BE2C (cell line): ENCODE data around the gene TMEM269.
A peak's percentile ranks its signal among the peaks of the same experiment; 100 is the strongest.

ENCODE experiments used
- DNase-seq: peaks from one replicate; pipeline ENCODE4 v3.0.0-alpha.2; 2020
- H3K27me3 ChIP-seq: fragments of 250-450 bp; sonication (Bioruptor Pico); 2 replicates; pipeline ENCODE4 v1.5.1; 2020; ENCODE audit warnings: mild to moderate bottlenecking
- H3K36me3 ChIP-seq: fragments of 250-450 bp; sonication (Bioruptor Pico); 2 replicates; pipeline ENCODE4 v1.5.1; 2020; ENCODE audit warnings: mild to moderate bottlenecking
- H3K4me1 ChIP-seq: fragments of 250-450 bp; sonication (Bioruptor Pico); 2 replicates; pipeline ENCODE4 v1.5.1; 2020
- H3K4me3 ChIP-seq: 2 replicates; pipeline ENCODE4 v1.5.1; 2011; ENCODE audit warnings: low read depth, low read length
- H3K9me3 ChIP-seq: fragments of 250-450 bp; sonication (Bioruptor Pico); 2 replicates; pipeline ENCODE4 v1.5.1; 2020
- TF ChIP-seq, protein P1 (sequence below): IDR thresholded peaks from 2 replicates; pipeline ENCODE4 v1.5.1; 2012; ENCODE audit warnings: mild to moderate bottlenecking, low read depth, low read length

The TMEM269 gene

DNA sequence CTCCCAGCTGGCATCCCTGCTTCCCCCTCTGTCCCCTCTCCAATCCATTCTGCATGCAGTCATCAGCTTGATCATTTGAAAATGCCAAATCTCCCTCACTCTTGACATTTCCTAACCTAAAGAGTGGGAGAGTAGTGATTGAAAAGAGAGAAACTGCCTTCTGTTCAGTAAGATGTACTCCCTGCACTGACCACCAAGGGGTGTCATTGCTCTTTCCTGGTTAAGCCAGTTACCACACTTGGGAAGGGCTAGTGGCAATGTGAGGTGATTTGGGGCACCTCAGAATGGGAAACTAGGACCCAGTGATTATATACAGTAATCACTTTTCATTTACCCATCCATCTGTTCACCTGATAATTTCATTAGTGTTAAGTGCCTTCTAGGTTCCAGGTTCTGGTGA is 6.9 kb upstream of the TMEM269 start:
- 0 out of 2 replicates have a peak, but pooled peaks cover 3% of the 10 kb centered on the region for H3K36me3 ChIP-seq

DNA sequence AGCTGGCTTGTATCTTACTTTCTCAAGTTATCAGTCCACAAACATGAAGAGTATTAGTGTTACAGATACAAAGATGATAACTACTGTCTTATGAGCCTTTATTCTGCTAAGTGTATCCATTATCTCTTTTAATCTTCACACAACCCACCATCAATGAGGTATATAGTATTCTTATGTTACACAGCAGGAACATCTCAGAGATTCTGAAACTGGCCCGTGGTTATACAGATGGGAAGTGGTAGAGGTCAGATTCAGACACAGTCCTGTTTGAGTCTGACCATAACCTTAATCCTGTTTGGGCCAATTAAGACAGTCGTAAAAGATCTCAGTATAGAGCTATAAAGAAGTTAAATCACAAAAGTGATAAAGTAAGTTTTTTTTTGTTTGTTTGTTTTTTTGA is 5.1 kb upstream of the TMEM269 start:
- H3K4me1 ChIP-seq: no peaks in the 10 kb centered on the region

More for the DNA sequence above, 6.9 kb upstream of the TMEM269 start:
- Histone ChIP-seq H3K4me3 (no peak overlapping the region), H3K4me1 (no peaks in the 10 kb centered on the region), H3K9me3 (no peaks in the 10 kb centered on the region), H3K27me3 (no peaks in the 10 kb centered on the region)
- TF ChIP-seq, protein P1, sequence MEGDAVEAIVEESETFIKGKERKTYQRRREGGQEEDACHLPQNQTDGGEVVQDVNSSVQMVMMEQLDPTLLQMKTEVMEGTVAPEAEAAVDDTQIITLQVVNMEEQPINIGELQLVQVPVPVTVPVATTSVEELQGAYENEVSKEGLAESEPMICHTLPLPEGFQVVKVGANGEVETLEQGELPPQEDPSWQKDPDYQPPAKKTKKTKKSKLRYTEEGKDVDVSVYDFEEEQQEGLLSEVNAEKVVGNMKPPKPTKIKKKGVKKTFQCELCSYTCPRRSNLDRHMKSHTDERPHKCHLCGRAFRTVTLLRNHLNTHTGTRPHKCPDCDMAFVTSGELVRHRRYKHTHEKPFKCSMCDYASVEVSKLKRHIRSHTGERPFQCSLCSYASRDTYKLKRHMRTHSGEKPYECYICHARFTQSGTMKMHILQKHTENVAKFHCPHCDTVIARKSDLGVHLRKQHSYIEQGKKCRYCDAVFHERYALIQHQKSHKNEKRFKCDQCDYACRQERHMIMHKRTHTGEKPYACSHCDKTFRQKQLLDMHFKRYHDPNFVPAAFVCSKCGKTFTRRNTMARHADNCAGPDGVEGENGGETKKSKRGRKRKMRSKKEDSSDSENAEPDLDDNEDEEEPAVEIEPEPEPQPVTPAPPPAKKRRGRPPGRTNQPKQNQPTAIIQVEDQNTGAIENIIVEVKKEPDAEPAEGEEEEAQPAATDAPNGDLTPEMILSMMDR: peak; percentile 79
- peak; percentile 46 for DNase-seq

DNA sequence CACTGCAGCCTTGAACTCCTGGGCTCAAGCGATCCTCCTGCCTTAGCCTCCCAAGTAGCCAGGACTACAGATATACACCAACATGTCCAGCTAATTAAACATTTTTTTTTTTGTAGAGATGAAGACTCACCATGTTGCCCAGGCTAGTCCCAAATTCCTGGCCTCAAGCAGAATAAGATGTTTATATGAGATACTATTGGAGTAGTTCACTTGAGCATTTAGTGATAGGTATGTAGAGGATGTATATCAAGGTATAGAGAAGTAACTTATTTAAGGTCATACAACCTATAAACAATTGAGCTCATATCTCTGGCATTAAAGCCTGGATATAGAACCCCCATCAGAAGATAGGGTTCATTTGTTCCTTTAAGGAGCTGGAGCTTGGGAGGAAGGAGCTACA is 4.6 kb upstream of the TMEM269 start:
- no peak for DNase-seq
- TF ChIP-seq, protein P1: no peak
- Histone ChIP-seq H3K36me3 (0 out of 2 replicates have a peak, but pooled peaks cover 3% of the 10 kb centered on the region), H3K27me3 (no peaks in the 10 kb centered on the region), H3K9me3 (no peaks in the 10 kb centered on the region), H3K4me1 (no peaks in the 10 kb centered on the region), H3K4me3 (no peak overlapping the region)

More for the DNA sequence above, 5.1 kb upstream of the TMEM269 start:
- TF ChIP-seq, protein P1: no peak
- H3K4me3 ChIP-seq: no peak overlapping the region
- H3K27me3 ChIP-seq: no peaks in the 10 kb centered on the region
- no peaks in the 10 kb centered on the region for H3K9me3 ChIP-seq
- no peak for DNase-seq
- H3K36me3 ChIP-seq: 0 out of 2 replicates have a peak, but pooled peaks cover 3% of the 10 kb centered on the region

DNA sequence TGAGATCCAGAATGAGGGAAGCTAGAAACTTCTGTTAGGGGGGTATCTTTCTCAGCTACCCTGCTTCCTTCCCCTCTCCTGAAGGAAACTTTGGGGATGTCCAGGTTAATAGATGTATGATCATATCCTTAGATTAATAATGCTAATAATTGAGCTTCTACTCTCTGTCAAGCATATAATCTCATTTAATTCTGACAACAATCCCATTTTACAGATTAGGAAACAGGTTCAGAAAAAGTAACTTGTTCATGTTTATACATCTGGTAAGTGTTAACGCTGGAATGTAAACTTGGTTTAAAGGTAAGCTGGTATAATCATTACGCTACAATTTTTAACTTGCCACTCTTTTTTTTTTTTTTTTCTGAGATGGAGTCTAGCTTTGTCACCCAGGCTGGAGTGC is 1.7 kb upstream of the TMEM269 start:
- Histone ChIP-seq H3K27me3 (no peaks in the 10 kb centered on the region), H3K4me3 (no peak overlapping the region), H3K36me3 (no peaks in the 10 kb centered on the region), H3K9me3 (no peaks in the 10 kb centered on the region), H3K4me1 (no peaks in the 10 kb centered on the region)
- DNase-seq: no peak
- TF ChIP-seq, protein P1: no peak

DNA sequence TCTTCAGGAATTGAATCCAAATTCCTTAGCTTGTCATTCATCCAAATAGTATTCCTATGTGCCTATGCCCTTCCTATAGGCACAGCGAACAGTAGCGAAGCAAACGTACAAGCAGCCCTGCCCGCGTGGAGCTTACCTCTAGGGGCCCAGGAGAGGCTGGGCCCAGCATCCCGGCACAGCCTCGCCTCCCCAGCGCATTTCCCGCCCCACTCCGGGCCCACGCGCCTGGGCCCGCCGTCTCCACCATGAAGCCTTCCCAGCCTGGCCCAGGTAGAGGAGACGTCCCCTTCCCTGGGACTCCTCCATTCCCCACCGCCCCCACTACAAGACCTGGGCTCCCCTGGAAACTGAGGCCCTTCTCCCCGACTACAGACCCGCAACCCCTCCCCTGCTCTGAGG is 245 bp upstream of the TMEM269 start:
- Histone ChIP-seq H3K27me3 (no peaks in the 10 kb centered on the region), H3K9me3 (no peaks in the 10 kb centered on the region), H3K4me1 (no peaks in the 10 kb centered on the region), H3K4me3 (no peak overlapping the region), H3K36me3 (no peaks in the 10 kb centered on the region)
- DNase-seq: no peak
- TF ChIP-seq, protein P1: no peak

DNA sequence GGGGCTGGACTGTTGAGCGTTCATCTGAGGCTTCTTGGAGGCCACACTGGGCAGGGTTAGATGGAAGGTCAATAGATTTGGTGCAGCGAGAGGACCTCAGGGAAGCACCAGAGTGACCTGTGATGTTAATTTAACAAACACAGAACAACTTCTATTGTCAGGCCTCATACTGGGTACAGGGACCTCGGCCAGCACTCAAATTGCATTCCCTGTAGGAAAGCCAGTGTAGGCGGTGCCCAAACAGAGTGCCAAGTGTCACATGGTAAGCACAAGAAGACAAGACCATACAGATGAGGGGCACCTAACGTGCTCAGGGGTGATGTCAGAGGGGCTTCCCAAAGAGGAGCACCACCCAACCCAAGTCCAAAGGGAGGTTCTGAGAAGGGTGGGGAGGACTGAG is 1.3 kb downstream of the TMEM269 start:
- Histone ChIP-seq H3K4me3 (no peak overlapping the region), H3K9me3 (no peaks in the 10 kb centered on the region), H3K27me3 (no peaks in the 10 kb centered on the region), H3K4me1 (no peaks in the 10 kb centered on the region), H3K36me3 (no peaks in the 10 kb centered on the region)
- DNase-seq: no peak
- TF ChIP-seq, protein P1: no peak
